Measurements from ENCODE around the gene NALF2. TPM values are rescaled to one million over a fixed set of nuclear protein-coding genes. Genes with fewer than 3 reads are reported as not detected.

NALF2 gene
- total RNA-seq, 2 donors from 2014 or later: not detected

DNA sequence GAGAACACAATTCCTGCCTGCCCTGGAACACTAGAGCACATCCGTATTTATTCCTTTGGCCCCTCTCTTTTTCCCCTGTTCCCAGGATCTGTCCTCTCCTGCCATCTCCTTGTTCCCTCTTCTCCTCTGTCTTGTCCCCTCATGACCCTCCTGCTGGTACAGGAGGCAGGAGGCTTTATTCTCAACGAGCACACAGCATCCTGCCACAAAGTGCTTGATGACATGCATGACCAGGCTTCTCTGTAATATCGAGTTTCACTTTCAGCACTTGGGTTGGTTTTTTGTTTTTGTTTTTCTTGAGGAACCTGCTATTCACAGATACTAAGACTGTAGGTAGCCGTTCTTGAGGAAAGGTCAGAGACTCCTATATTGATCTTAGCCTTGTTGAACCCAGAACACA lies 35.3 kb downstream of the NALF2 start:
- H3K27ac ChIP-seq: no peak overlapping the region
- TF ChIP-seq, protein P1, sequence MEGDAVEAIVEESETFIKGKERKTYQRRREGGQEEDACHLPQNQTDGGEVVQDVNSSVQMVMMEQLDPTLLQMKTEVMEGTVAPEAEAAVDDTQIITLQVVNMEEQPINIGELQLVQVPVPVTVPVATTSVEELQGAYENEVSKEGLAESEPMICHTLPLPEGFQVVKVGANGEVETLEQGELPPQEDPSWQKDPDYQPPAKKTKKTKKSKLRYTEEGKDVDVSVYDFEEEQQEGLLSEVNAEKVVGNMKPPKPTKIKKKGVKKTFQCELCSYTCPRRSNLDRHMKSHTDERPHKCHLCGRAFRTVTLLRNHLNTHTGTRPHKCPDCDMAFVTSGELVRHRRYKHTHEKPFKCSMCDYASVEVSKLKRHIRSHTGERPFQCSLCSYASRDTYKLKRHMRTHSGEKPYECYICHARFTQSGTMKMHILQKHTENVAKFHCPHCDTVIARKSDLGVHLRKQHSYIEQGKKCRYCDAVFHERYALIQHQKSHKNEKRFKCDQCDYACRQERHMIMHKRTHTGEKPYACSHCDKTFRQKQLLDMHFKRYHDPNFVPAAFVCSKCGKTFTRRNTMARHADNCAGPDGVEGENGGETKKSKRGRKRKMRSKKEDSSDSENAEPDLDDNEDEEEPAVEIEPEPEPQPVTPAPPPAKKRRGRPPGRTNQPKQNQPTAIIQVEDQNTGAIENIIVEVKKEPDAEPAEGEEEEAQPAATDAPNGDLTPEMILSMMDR (IDR thresholded peaks at IDR 0.05): no peak
- no peak for DNase-seq (ENCODE audit: low spot score)
- H3K36me3 ChIP-seq: no peaks in the 10 kb centered on the region
- H3K4me3 ChIP-seq: no peak overlapping the region
- H3K27me3 ChIP-seq (replicated peaks; ENCODE audit: insufficient read depth): no peaks in the 10 kb centered on the region
- no peaks in the 10 kb centered on the region for H3K9me3 ChIP-seq
- ATAC-seq (ENCODE audit: insufficient number of reproducible peaks, low FRiP score, low read depth): no peak
- no peaks in the 10 kb centered on the region for H3K4me1 ChIP-seq (ENCODE audit: control insufficient read depth in 1 of 2, low read depth in 2 of 2)

GRCh38 chrX:69541956-69542355 lies 37.8 kb downstream of the NALF2 start:
- no peaks in the 10 kb centered on the region for H3K27me3 ChIP-seq (replicated peaks; ENCODE audit: insufficient read depth)
- no peaks in the 10 kb centered on the region for H3K4me1 ChIP-seq (ENCODE audit: control insufficient read depth in 1 of 2, low read depth in 2 of 2)
- H3K4me3 ChIP-seq: no peak overlapping the region
- no peak for ATAC-seq (ENCODE audit: insufficient number of reproducible peaks, low FRiP score, low read depth)
- no peak overlapping the region for H3K27ac ChIP-seq
- no peaks in the 10 kb centered on the region for H3K9me3 ChIP-seq
- TF ChIP-seq, protein P1 (IDR thresholded peaks at IDR 0.05): no peak
- DNase-seq (ENCODE audit: low spot score): no peak
- no peaks in the 10 kb centered on the region for H3K36me3 ChIP-seq

GRCh38 chrX:69543572-69543971 lies 39.4 kb downstream of the NALF2 start:
- Histone ChIP-seq H3K9me3 (no peaks in the 10 kb centered on the region), H3K27ac (no peak overlapping the region), H3K36me3 (no peaks in the 10 kb centered on the region), H3K4me1 (ENCODE audit: control insufficient read depth in 1 of 2, low read depth in 2 of 2) (no peaks in the 10 kb centered on the region), H3K27me3 (replicated peaks; ENCODE audit: insufficient read depth) (no peaks in the 10 kb centered on the region), H3K4me3 (no peak overlapping the region)
- ATAC-seq (ENCODE audit: insufficient number of reproducible peaks, low FRiP score, low read depth): no peak
- TF ChIP-seq, protein P1 (IDR thresholded peaks at IDR 0.05): no peak
- DNase-seq (ENCODE audit: low spot score): no peak

DNA sequence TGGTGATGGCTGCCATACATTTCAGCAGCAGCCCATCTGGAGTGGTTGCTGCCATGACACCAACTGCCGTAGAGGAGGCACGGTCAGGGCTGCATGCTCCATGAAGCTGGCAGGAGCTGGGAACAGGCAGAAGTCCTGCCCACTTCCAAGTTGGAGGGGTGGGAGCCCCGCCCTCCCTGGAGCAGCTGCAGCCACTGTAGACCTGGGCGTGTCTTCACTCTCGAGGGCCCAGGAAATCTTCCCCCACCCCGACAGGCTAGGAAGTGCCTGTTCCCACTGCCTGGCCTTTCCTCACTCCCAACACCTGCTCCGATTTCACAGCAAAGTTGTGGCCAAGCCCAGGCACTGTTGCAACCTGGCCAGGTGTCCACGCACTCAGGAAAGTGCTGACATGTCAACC lies 42.3 kb downstream of the NALF2 start:
- Histone ChIP-seq H3K27me3 (replicated peaks; ENCODE audit: insufficient read depth) (no peaks in the 10 kb centered on the region), H3K4me1 (ENCODE audit: control insufficient read depth in 1 of 2, low read depth in 2 of 2) (no peaks in the 10 kb centered on the region), H3K27ac (no peak overlapping the region), H3K9me3 (no peaks in the 10 kb centered on the region), H3K36me3 (no peaks in the 10 kb centered on the region), H3K4me3 (no peak overlapping the region)
- no peak for DNase-seq (ENCODE audit: low spot score)
- TF ChIP-seq, protein P1 (IDR thresholded peaks at IDR 0.05): no peak
- no peak for ATAC-seq (ENCODE audit: insufficient number of reproducible peaks, low FRiP score, low read depth)

GRCh38 chrX:69546978-69547377 lies 42.9 kb downstream of the NALF2 start:
- no peak overlapping the region for H3K27ac ChIP-seq
- no peaks in the 10 kb centered on the region for H3K9me3 ChIP-seq
- TF ChIP-seq, protein P1 (IDR thresholded peaks at IDR 0.05): no peak
- DNase-seq (ENCODE audit: low spot score) (no peak), ATAC-seq (ENCODE audit: insufficient number of reproducible peaks, low FRiP score, low read depth) (no peak)
- no peaks in the 10 kb centered on the region for H3K4me1 ChIP-seq (ENCODE audit: control insufficient read depth in 1 of 2, low read depth in 2 of 2)
- H3K4me3 ChIP-seq: no peak overlapping the region
- no peaks in the 10 kb centered on the region for H3K27me3 ChIP-seq (replicated peaks; ENCODE audit: insufficient read depth)
- no peaks in the 10 kb centered on the region for H3K36me3 ChIP-seq
